Measurements from ENCODE around the gene PSMA5.

- TF ChIP-seq CTCF (IDR thresholded peaks at IDR 0.05) = no peak
- TF ChIP-seq POLR2AphosphoS5 (IDR thresholded peaks at IDR 0.05) = no peak
- no peak for TF ChIP-seq POLR2A (IDR thresholded peaks at IDR 0.05)
These were observed 12.6 kb upstream of the PSMA5 start for GRCh38 chr1:109438798-109439297.

All from prostate gland (tissue), 2 donors.